K562 (cell line): Measurements from ENCODE around the gene SPI1. TPM values are rescaled to one million over a fixed set of nuclear protein-coding genes. Genes with fewer than 3 reads are reported as not detected.

ENCODE experiments used
- CHD2 ChIP-seq: IDR thresholded peaks from 2 replicates; pipeline ENCODE4 v1.6.1; 2011; ENCODE audit warnings: low read depth, low read length
- CREM ChIP-seq: IDR thresholded peaks from 2 replicates; pipeline ENCODE4 v1.6.1; 2014; ENCODE audit warnings: antibody characterized with exemption, low read depth
- ELF2 ChIP-seq: fragments of 250-450 bp; sonication (Bioruptor Pico); IDR thresholded peaks from 2 replicates; pipeline ENCODE4 v1.5.0; 2021; ENCODE audit warnings: mild to moderate bottlenecking
- ETV6 ChIP-seq, 3 experiments: fragments of 150-350 bp in 1 of 3; sonication (generic) in 1 of 3; formaldehyde crosslinking in 1 of 3; IDR thresholded peaks; 2 replicates each; pipeline versions ENCODE4 v1.6.1 to v1.8.0; 2014 to 2022; ENCODE audit warnings: borderline replicate concordance in 2 of 3, low read depth in 2 of 3, antibody characterized with exemption in 1 of 3, low read length in 1 of 3, mild to moderate bottlenecking in 1 of 3, missing genetic modification reagents in 1 of 3
- GTF2E2 ChIP-seq: fragments of 200-800 bp; sonication (Bioruptor generic); IDR thresholded peaks from 2 replicates; pipeline ENCODE4 v1.6.1; 2016; ENCODE audit warnings: missing genetic modification characterization, missing compliant biosample characterization
- HMGN3 ChIP-seq: IDR thresholded peaks from 2 replicates; pipeline ENCODE4 v1.6.1; 2011; ENCODE audit warnings: borderline replicate concordance, low read depth, mild to moderate bottlenecking, mixed read lengths, low read length; ENCODE audit not compliant: insufficient read length; ENCODE audit errors: extremely low read depth
- KAT7 ChIP-seq: sonication (generic); formaldehyde crosslinking; IDR thresholded peaks from 2 replicates; pipeline ENCODE4 v1.8.0; 2022; ENCODE audit warnings: missing genetic modification reagents, mild to moderate bottlenecking, borderline replicate concordance
- MEF2A ChIP-seq: IDR thresholded peaks from 2 replicates; pipeline ENCODE4 v1.6.1; 2011; ENCODE audit warnings: low read depth, mild to moderate bottlenecking, low read length, moderate library complexity; ENCODE audit not compliant: control insufficient read depth
- NFE2L1 ChIP-seq: fragments of 450-650 bp; IDR thresholded peaks from 2 replicates; pipeline ENCODE4 v1.6.1; 2016; ENCODE audit warnings: missing genetic modification characterization, low read depth, mild to moderate bottlenecking, missing compliant biosample characterization, moderate library complexity, borderline replicate concordance
- RBM22 ChIP-seq: fragments of 200-400 bp; formaldehyde crosslinking; IDR thresholded peaks from 2 replicates; pipeline ENCODE4 v1.6.1; 2018; ENCODE audit warnings: low read length, low read depth; ENCODE audit not compliant: poor library complexity, severe bottlenecking
- SMARCC2 ChIP-seq: fragments of 450-650 bp; IDR thresholded peaks from 2 replicates; pipeline ENCODE4 v1.6.1; 2017; ENCODE audit warnings: antibody characterized with exemption, moderate library complexity, mild to moderate bottlenecking, low read depth
- TAL1 ChIP-seq: fragments of 450-650 bp; IDR thresholded peaks from 2 replicates; pipeline ENCODE4 v1.6.1; 2016; ENCODE audit warnings: mild to moderate bottlenecking
- TRIM25 ChIP-seq: fragments of 450-650 bp; IDR thresholded peaks from 2 replicates; pipeline ENCODE4 v1.7.0; 2016; ENCODE audit warnings: borderline replicate concordance
- ZEB2 ChIP-seq: fragments of 450-650 bp; IDR thresholded peaks from 2 replicates; pipeline ENCODE4 v1.6.1; 2016
- ZKSCAN3 ChIP-seq: fragments of 250-450 bp; sonication (Bioruptor Pico); IDR thresholded peaks from 2 replicates; pipeline ENCODE4 v1.4.0; 2020
- ZNF253 ChIP-seq: fragments of 250-450 bp; sonication (Bioruptor Pico); conservative IDR thresholded peaks from 2 replicates; pipeline ENCODE4 v1.6.1; 2021; ENCODE audit warnings: mild to moderate bottlenecking
- polyA plus RNA-seq, 8 experiments: library from polyadenylated mRNA; depleted of rRNA in 4 of 8; stranded (reverse) in 5 of 8; unstranded in 3 of 8; fragments of >200 nt; fragmentation: Nextera tagmentation in 2 of 8; fragmentation: Illumina TruSeq in 1 of 8; extraction: Ambion mirVana in 2 of 8; extraction: Trizol in 1 of 8; gene quantifications; 2 replicates each; pipeline versions ENCODE4 v1.2.1 to v1.2.3, GENCODE V29; 2011 to 2014; ENCODE audit warnings: inconsistent platforms in 1 of 8, missing spikeins in 1 of 8
- total RNA-seq, 7 experiments: library from RNA; depleted of rRNA in 6 of 7; stranded (reverse); fragments of >200 nt in 6 of 7; fragmentation: Illumina TruSeq in 2 of 7; extraction: Trizol in 2 of 7; gene quantifications; 2 replicates each; pipeline versions ENCODE4 v1.2.1 to v1.2.3, GENCODE V29; 2011 to 2021; ENCODE audit warnings: low replicate concordance in 1 of 7
- TF ChIP-seq, protein P1 (sequence below): IDR thresholded peaks from 2 replicates; pipeline ENCODE4 v1.6.1; 2012; ENCODE audit warnings: low read depth, low read length, improper control_type of control experiment, borderline replicate concordance
- TF ChIP-seq, protein P2 (sequence below): sonication (generic); formaldehyde crosslinking; IDR thresholded peaks from 2 replicates; pipeline ENCODE4 v1.4.0; 2020; ENCODE audit warnings: mild to moderate bottlenecking, missing genetic modification reagents

SPI1 gene
- total and polyA plus RNA-seq, 9 of the 15 experiments (the other 6 are each of a cell fraction or from before 2014, with no cell fraction given), result 0.10 to 33.7 (median 10.3) TPM

GRCh38 chr11:47407746-47408590 is 29.6 kb upstream of the SPI1 start, which contains the start of gene SLC39A13 (continued):
- TF ChIP-seq ZEB2 (peak; percentile 90), RBM22 (peak; percentile 79), ETV6 (IDR thresholded peaks at IDR 0.05; ENCODE audit: borderline replicate concordance in 1 of 2, low read depth in 2 of 2, low read length in 1 of 2) (peak; percentile 12 to 65; a peak in 1 of 4 replicates), ETV6 (CRISPR knock-in tag; IDR thresholded peaks at IDR 0.05; ENCODE audit: borderline replicate concordance) (0 out of 2 replicates have a peak, but pooled peaks have one; percentile 52), TAL1 (0 out of 2 replicates have a peak, but pooled peaks have one; percentile 3), KAT7 (peak; percentile 88; the same call in 1 of the 2 replicates), GTF2E2 (tag) (peak; percentile 75), HMGN3 (peak; percentile 91), ELF2 (CRISPR knock-in tag) (peak; percentile 51; the same call in 1 of the 2 replicates), NFE2L1 (tag) (no peak), ZKSCAN3 (CRISPR knock-in tag) (no peak), CREM (peak; percentile 95), CHD2 (0 out of 2 replicates have a peak, but pooled peaks have one; percentile 27), SMARCC2 (peak; percentile 47; the same call in 1 of the 2 replicates), MEF2A (0 out of 2 replicates have a peak, but pooled peaks have one; percentile 52), ZNF253 (0 out of 2 replicates have a peak, but pooled peaks have one; percentile 37), TRIM25 (no peak)
- TF ChIP-seq, protein P1, sequence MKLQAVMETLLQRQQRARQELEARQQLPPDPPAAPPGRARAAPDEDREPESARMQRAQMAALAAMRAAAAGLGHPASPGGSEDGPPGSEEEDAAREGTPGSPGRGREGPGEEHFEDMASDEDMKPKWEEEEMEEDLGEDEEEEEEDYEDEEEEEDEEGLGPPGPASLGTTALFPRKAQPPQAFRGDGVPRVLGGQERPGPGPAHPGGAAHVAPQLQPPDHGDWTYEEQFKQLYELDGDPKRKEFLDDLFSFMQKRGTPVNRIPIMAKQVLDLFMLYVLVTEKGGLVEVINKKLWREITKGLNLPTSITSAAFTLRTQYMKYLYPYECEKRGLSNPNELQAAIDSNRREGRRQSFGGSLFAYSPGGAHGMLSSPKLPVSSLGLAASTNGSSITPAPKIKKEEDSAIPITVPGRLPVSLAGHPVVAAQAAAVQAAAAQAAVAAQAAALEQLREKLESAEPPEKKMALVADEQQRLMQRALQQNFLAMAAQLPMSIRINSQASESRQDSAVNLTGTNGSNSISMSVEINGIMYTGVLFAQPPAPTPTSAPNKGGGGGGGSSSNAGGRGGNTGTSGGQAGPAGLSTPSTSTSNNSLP, result no peak
- TF ChIP-seq, protein P2, sequence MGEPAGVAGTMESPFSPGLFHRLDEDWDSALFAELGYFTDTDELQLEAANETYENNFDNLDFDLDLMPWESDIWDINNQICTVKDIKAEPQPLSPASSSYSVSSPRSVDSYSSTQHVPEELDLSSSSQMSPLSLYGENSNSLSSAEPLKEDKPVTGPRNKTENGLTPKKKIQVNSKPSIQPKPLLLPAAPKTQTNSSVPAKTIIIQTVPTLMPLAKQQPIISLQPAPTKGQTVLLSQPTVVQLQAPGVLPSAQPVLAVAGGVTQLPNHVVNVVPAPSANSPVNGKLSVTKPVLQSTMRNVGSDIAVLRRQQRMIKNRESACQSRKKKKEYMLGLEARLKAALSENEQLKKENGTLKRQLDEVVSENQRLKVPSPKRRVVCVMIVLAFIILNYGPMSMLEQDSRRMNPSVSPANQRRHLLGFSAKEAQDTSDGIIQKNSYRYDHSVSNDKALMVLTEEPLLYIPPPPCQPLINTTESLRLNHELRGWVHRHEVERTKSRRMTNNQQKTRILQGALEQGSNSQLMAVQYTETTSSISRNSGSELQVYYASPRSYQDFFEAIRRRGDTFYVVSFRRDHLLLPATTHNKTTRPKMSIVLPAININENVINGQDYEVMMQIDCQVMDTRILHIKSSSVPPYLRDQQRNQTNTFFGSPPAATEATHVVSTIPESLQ, result peak; percentile 49; the same call in 1 of the 2 replicates
